HCT116 (cell line): Measurements from ENCODE around the gene NANOG. TPM values are rescaled to one million over a fixed set of nuclear protein-coding genes. Genes with fewer than 3 reads are reported as not detected.

Experiments
- ATAC-seq: fragments of 200-7000 bp; cut with Tn5 transposase; 2 replicates; pipeline ENCODE4 v1.9.1; 2020; ENCODE audit warnings: mild to moderate bottlenecking, moderate library complexity
- BruUV-seq: library from RNA; stranded (reverse); fragments of 400-500 nt; replicated peaks from 2 replicates; lab custom pipeline; 2021; lab: Mats Ljungman, UMichigan
- CTCF ChIA-PET: fragments of 300-600 bp; sonication (Branson Sonifier 250); formaldehyde crosslinking; loops from one replicate; lab custom pipeline; 2021; ENCODE audit warnings: antibody characterized with exemption; lab: Charles Lee
- POLR2A ChIA-PET: fragments of 300-600, 350-600 bp; sonication (Branson Sonifier 250); formaldehyde crosslinking; loops from one replicate; lab custom pipeline; 2021; ENCODE audit warnings: antibody characterized with exemption; lab: Charles Lee
- RAD21 ChIA-PET, 2 experiments: fragments of 300-600 bp; sonication (Branson Sonifier 250); formaldehyde crosslinking; loops; one replicate each; lab custom pipeline; 2023; ENCODE audit warnings: low total read pairs in 2 of 2; ENCODE audit not compliant: uncharacterized antibody in 2 of 2, unreplicated experiment in 2 of 2, low non-redundant PET in 1 of 2; lab: Charles Lee
- DNase-seq: peaks from one replicate; pipeline ENCODE4 v3.0.0-alpha.2; 2010; ENCODE audit warnings: low read depth, low spot score
- H2AFZ ChIP-seq: fragments of 200-600 bp; shearing (Covaris generic), sonication (generic); 2 replicates; pipeline ENCODE4 v1.6.1; 2017; ENCODE audit warnings: low read depth, mixed run types, mixed read lengths, antibody characterized with exemption, low read length; ENCODE audit not compliant: poor library complexity, severe bottlenecking
- H3K27ac ChIP-seq: 2 replicates; pipeline ENCODE4 v1.5.1; 2012; ENCODE audit warnings: low read depth, low read length
- H3K27me3 ChIP-seq: fragments of 200-600 bp; sonication (generic); 2 replicates; pipeline ENCODE4 v1.6.1; 2016; ENCODE audit warnings: mixed run types, low read length, mixed read lengths; ENCODE audit not compliant: insufficient read depth
- H3K36me3 ChIP-seq, 2 experiments: fragments of 200-500 bp in 1 of 2; fragments of 200-600 bp in 1 of 2; sonication (Bioruptor generic) in 1 of 2; sonication (generic) in 1 of 2; 2 replicates each; pipeline versions ENCODE4 v1.5.1 to v1.6.1; 2014 to 2016; ENCODE audit warnings: low read length in 2 of 2, inconsistent platforms in 1 of 2, mixed read lengths in 1 of 2, mixed run types in 1 of 2; ENCODE audit not compliant: insufficient read depth in 2 of 2, control insufficient read depth in 1 of 2
- H3K4me1 ChIP-seq, 2 experiments: fragments of 200-600 bp in 1 of 2; sonication (generic) in 1 of 2; 2 replicates each; pipeline versions ENCODE4 v1.5.1 to v1.6.1; 2012 to 2017; ENCODE audit warnings: low read length in 2 of 2, inconsistent platforms in 1 of 2, mild to moderate bottlenecking in 1 of 2, mixed read lengths in 1 of 2, mixed run types in 1 of 2, moderate library complexity in 1 of 2; ENCODE audit not compliant: insufficient read depth in 2 of 2, control insufficient read depth in 1 of 2
- H3K4me2 ChIP-seq: fragments of 200-600 bp; sonication (generic); 2 replicates; pipeline ENCODE4 v1.6.1; 2017; ENCODE audit warnings: mixed run types, low read length, mixed read lengths
- H3K4me3 ChIP-seq, 2 experiments: fragments of 200-600 bp in 1 of 2; sonication (generic) in 1 of 2; replicated peaks in 1 of 2; 2 replicates each; pipeline ENCODE4 v1.5.1; 2011 to 2016; ENCODE audit warnings: low read length in 2 of 2, control low read depth in 1 of 2, low read depth in 1 of 2, mild to moderate bottlenecking in 1 of 2, mixed read lengths in 1 of 2, mixed run types in 1 of 2
- H3K79me2 ChIP-seq: fragments of 200-600 bp; sonication (generic); 2 replicates; pipeline ENCODE4 v1.6.1; 2017; ENCODE audit warnings: mild to moderate bottlenecking, mixed run types, low read length, moderate library complexity, mixed read lengths; ENCODE audit not compliant: insufficient read depth
- H3K9ac ChIP-seq: fragments of 200-600 bp; sonication (generic); 2 replicates; pipeline ENCODE4 v1.6.1; 2016; ENCODE audit warnings: low read length, mixed read lengths
- H3K9me2 ChIP-seq: fragments of 200-600 bp; sonication (generic), shearing (Covaris generic); 2 replicates; pipeline ENCODE4 v1.6.1; 2017; ENCODE audit warnings: mixed run types, mild to moderate bottlenecking, moderate library complexity; ENCODE audit not compliant: insufficient read depth
- H3K9me3 ChIP-seq, 2 experiments: fragments of 200-500 bp in 1 of 2; fragments of 200-600 bp in 1 of 2; sonication (Bioruptor generic) in 1 of 2; sonication (generic) in 1 of 2; 2 replicates each; pipeline ENCODE4 v1.6.1; 2014 to 2017; ENCODE audit warnings: low read length in 2 of 2, mixed read lengths in 2 of 2, inconsistent platforms in 1 of 2, low read depth in 1 of 2, mild to moderate bottlenecking in 1 of 2, mixed run types in 1 of 2, moderate library complexity in 1 of 2; ENCODE audit not compliant: control insufficient read depth in 1 of 2, insufficient read depth in 1 of 2
- H4K20me1 ChIP-seq: fragments of 200-600 bp; sonication (generic), shearing (Covaris generic); 2 replicates; pipeline ENCODE4 v1.6.1; 2017; ENCODE audit warnings: mixed run types, mild to moderate bottlenecking, moderate library complexity; ENCODE audit not compliant: insufficient read depth
- ATF3 ChIP-seq: IDR thresholded peaks from 2 replicates; pipeline ENCODE4 v1.6.1; 2012
- CEBPB ChIP-seq: IDR thresholded peaks from 2 replicates; pipeline ENCODE4 v1.6.1; 2012; ENCODE audit warnings: low read depth
- ELF1 ChIP-seq: IDR thresholded peaks from 2 replicates; pipeline ENCODE4 v1.6.1; 2012; ENCODE audit warnings: low read depth, borderline replicate concordance
- EZH2 ChIP-seq: fragments of 200-600 bp; sonication (generic); IDR thresholded peaks from 2 replicates; pipeline ENCODE4 v1.6.1; 2017; ENCODE audit warnings: antibody characterized with exemption, mixed run types
- EZH2phosphoT487 ChIP-seq: fragments of 200-600 bp; IDR thresholded peaks from 2 replicates; pipeline ENCODE4 v1.6.1; 2018; ENCODE audit warnings: antibody characterized with exemption, borderline replicate concordance
- FOSL1 ChIP-seq: IDR thresholded peaks from 2 replicates; pipeline ENCODE4 v1.6.1; 2012; ENCODE audit warnings: low read depth
- MAX ChIP-seq: IDR thresholded peaks from 2 replicates; pipeline ENCODE4 v1.6.1; 2012
- POLR2A ChIP-seq: IDR thresholded peaks from 2 replicates; pipeline ENCODE4 v1.7.0; 2011; ENCODE audit warnings: borderline replicate concordance; ENCODE audit not compliant: insufficient read depth, insufficient read length; ENCODE audit errors: extremely low read depth
- REST ChIP-seq: IDR thresholded peaks from 2 replicates; pipeline ENCODE4 v1.6.1; 2012; ENCODE audit warnings: low read depth
- SIN3A ChIP-seq: IDR thresholded peaks from 2 replicates; pipeline ENCODE4 v1.6.1; 2012; ENCODE audit warnings: low read depth
- SP1 ChIP-seq: IDR thresholded peaks from 2 replicates; pipeline ENCODE4 v1.6.1; 2012; ENCODE audit warnings: low read depth
- SRF ChIP-seq: IDR thresholded peaks from 2 replicates; pipeline ENCODE4 v1.6.1; 2012; ENCODE audit warnings: low read depth
- YY1 ChIP-seq: IDR thresholded peaks from 2 replicates; pipeline ENCODE4 v1.6.1; 2011; ENCODE audit warnings: low read length, low read depth, moderate library complexity, mild to moderate bottlenecking; ENCODE audit not compliant: insufficient replicate concordance; ENCODE audit errors: extremely low read depth
- ZBTB33 ChIP-seq: IDR thresholded peaks from 2 replicates; pipeline ENCODE4 v1.6.1; 2011; ENCODE audit warnings: mild to moderate bottlenecking, low read length, moderate library complexity; ENCODE audit not compliant: insufficient replicate concordance; ENCODE audit errors: extremely low read depth
- ZFX ChIP-seq: fragments of 450-650 bp; IDR thresholded peaks from 2 replicates; pipeline ENCODE4 v1.6.1; 2017
- intact Hi-C: fragments of 100-400 bp; cut with micrococcal nuclease; formaldehyde crosslinking; loops from 2 replicates; pipeline ENCODE4 v1.10.0; 2022
- total RNA-seq: library from RNA; stranded (reverse); gene quantifications from one replicate; pipeline ENCODE4 v1.2.1, GENCODE V29; 2021; ENCODE audit not compliant: unreplicated experiment

NANOG gene
- total RNA-seq, 1 experiment from 2014 or later: 0.22 TPM

- intact Hi-C loops: no loop called here
- RAD21 ChIA-PET: no interaction called here
- no peak overlapping the region for H3K4me2 ChIP-seq
Observed at GRCh38 chr12:7835116-7835515, 45.9 kb downstream of the NANOG start.

GRCh38 chr12:7835766-7836165, 46.6 kb downstream of the NANOG start:
- no TSS peak for BruUV-seq
- no peak for ATAC-seq
- DNase-seq: no peak
- RAD21 ChIA-PET: no interaction called here
- no peaks in the 10 kb centered on the region for H3K36me3 ChIP-seq
- POLR2A ChIA-PET: no interaction called here
- no peak overlapping the region for H2AFZ ChIP-seq
- no peaks in the 10 kb centered on the region for H3K79me2 ChIP-seq
- CTCF ChIA-PET: no interaction called here
- H3K9ac ChIP-seq: no peak overlapping the region
- no peaks in the 10 kb centered on the region for H3K27me3 ChIP-seq
- no peaks in the 10 kb centered on the region for H3K4me1 ChIP-seq
- H4K20me1 ChIP-seq: no peaks in the 10 kb centered on the region
- no peaks in the 10 kb centered on the region for H3K9me3 ChIP-seq
- no peak for TF ChIP-seq REST
- no peak for TF ChIP-seq MAX
- no peak for TF ChIP-seq CEBPB
- no peak for TF ChIP-seq ZBTB33
- TF ChIP-seq SRF: no peak
- TF ChIP-seq SP1: no peak
- TF ChIP-seq YY1: no peak
- no peak for TF ChIP-seq POLR2A
- TF ChIP-seq FOSL1: no peak
- TF ChIP-seq EZH2phosphoT487: no peak
- TF ChIP-seq SIN3A: no peak
- TF ChIP-seq ATF3: no peak
- TF ChIP-seq, all 23 proteins: peak for 0
- H3K4me2 ChIP-seq: no peak overlapping the region
- intact Hi-C loops: no loop called here
- no peak overlapping the region for H3K27ac ChIP-seq
- H3K4me3 ChIP-seq: no peak overlapping the region
- no peaks in the 10 kb centered on the region for H3K9me2 ChIP-seq

More at GRCh38 chr12:7835116-7835515, 45.9 kb downstream of the NANOG start:
- Histone ChIP-seq H4K20me1 (no peaks in the 10 kb centered on the region), H3K27me3 (no peaks in the 10 kb centered on the region), H3K4me3 (no peak overlapping the region), H3K9ac (no peak overlapping the region), H3K36me3 (no peaks in the 10 kb centered on the region), H3K4me1 (no peaks in the 10 kb centered on the region), H3K27ac (no peak overlapping the region), H3K9me2 (no peaks in the 10 kb centered on the region), H3K79me2 (no peaks in the 10 kb centered on the region), H2AFZ (no peak overlapping the region), H3K9me3 (no peaks in the 10 kb centered on the region)
- DNase-seq: no peak
- ChIA-PET POLR2A (no interaction called here), CTCF (no interaction called here)
- no TSS peak for BruUV-seq
- no peak for TF ChIP-seq EZH2
- TF ChIP-seq SRF: no peak
- TF ChIP-seq ELF1: no peak
- TF ChIP-seq ATF3: no peak
- TF ChIP-seq ZFX: no peak
- ATAC-seq: no peak
